Rectal smooth muscle tissue (tissue), 1 donor: ENCODE data around the gene CCDC154.
A peak's percentile ranks its signal among the peaks of the same experiment; 100 is the strongest.

Experiments
- H3K27ac ChIP-seq: one replicate; pipeline ENCODE4 v1.7.0; 2013; ENCODE audit warnings: low read depth, low read length, inconsistent platforms
- H3K27me3 ChIP-seq: one replicate; pipeline ENCODE4 v1.7.0; 2013; ENCODE audit warnings: low read length; ENCODE audit not compliant: control insufficient read depth, insufficient read depth
- H3K36me3 ChIP-seq: one replicate; pipeline ENCODE4 v1.7.0; 2013; ENCODE audit warnings: low read length; ENCODE audit not compliant: control insufficient read depth, insufficient read depth
- H3K4me1 ChIP-seq: one replicate; pipeline ENCODE4 v1.7.0; 2013; ENCODE audit warnings: low read length; ENCODE audit not compliant: control insufficient read depth, insufficient read depth
- H3K4me3 ChIP-seq: one replicate; pipeline ENCODE4 v1.7.0; 2013; ENCODE audit warnings: low read length
- H3K9ac ChIP-seq: one replicate; pipeline ENCODE4 v1.7.0; 2013; ENCODE audit warnings: low read length

The CCDC154 gene, protein sequence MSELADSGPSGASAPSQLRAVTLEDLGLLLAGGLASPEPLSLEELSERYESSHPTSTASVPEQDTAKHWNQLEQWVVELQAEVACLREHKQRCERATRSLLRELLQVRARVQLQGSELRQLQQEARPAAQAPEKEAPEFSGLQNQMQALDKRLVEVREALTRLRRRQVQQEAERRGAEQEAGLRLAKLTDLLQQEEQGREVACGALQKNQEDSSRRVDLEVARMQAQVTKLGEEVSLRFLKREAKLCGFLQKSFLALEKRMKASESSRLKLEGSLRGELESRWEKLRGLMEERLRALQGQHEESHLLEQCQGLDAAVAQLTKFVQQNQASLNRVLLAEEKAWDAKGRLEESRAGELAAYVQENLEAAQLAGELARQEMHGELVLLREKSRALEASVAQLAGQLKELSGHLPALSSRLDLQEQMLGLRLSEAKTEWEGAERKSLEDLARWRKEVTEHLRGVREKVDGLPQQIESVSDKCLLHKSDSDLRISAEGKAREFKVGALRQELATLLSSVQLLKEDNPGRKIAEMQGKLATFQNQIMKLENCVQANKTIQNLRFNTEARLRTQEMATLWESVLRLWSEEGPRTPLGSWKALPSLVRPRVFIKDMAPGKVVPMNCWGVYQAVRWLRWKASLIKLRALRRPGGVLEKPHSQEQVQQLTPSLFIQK

DNA sequence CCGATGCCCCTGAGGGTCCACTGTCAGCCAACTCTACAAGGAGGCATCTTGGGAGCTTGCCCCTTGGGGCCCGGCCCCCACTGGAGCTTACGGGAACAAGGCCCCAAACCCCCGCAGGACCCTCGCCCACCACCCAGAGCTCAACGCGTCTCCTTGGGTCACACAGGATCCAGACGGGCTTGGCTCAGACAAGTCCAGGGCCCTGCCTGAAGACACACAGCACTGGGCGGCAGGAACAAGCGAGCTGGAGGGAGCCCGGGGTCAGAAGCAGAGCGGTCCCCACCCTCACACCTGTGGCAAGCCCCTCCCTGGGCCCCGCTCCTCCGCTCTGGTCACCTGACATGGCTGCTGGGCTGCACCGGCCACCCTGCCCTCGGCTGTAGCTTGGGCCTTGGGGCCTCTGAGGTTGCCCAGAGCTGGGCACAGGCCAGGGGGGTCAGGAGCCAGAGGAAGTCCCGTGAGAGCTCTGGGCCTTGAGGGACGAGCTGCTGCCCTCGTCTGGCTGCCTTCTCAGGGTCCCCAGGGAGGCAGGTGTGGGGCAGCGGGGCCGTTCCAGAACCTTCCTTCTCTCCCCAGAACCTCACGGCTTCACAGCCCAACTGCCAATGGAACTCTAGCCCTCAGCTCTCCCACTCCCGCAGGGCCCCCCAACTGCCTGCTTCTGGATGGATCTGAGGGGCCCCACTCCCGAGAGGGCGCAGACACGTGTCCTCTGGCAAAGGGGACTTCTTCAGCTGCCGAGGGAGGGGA, at the start of gene CCDC154:
Gene CCDC154 (minus strand): TSS at position 577 of the 750 bp plus-strand sequence. CDS start 234 bp downstream, at position 343.
- no peak within 1 kb of the TSS for H3K9ac ChIP-seq
- no peaks in the 10 kb centered on the region for H3K27me3 ChIP-seq
- no peak within 1 kb of the TSS for H3K27ac ChIP-seq
- peaks cover 13% of the 10 kb centered on the region for H3K36me3 ChIP-seq
- no peaks in the 10 kb centered on the region for H3K4me1 ChIP-seq
- no peak within 1 kb of the TSS for H3K4me3 ChIP-seq

DNA sequence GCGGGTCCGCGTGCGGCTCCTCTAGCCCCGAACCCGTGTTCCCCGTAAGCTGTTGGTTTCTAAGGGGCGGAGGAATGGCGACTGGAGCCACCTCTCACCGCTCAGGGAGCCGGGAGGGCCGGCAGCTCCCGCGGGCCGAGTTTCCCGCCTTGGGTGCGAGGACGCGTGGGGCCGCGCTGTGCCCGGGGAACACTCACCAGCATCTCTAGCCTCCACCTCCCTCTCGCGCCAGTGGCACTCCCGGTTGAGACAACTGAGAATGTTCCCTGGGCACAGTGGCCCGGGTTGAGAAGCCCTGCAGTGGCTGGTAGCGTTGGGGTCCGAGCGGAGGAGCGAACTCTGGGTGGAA, 49.4 kb upstream of the CCDC154 start:
- H3K27ac ChIP-seq = peak overlapping the region; percentile 95
- peak overlapping the region; percentile 88 for H3K4me3 ChIP-seq
- peaks cover 12% of the 10 kb centered on the region for H3K4me1 ChIP-seq
- peak overlapping the region; percentile 56 for H3K9ac ChIP-seq
- peaks cover 15% of the 10 kb centered on the region for H3K36me3 ChIP-seq
- H3K27me3 ChIP-seq = no peaks in the 10 kb centered on the region

DNA sequence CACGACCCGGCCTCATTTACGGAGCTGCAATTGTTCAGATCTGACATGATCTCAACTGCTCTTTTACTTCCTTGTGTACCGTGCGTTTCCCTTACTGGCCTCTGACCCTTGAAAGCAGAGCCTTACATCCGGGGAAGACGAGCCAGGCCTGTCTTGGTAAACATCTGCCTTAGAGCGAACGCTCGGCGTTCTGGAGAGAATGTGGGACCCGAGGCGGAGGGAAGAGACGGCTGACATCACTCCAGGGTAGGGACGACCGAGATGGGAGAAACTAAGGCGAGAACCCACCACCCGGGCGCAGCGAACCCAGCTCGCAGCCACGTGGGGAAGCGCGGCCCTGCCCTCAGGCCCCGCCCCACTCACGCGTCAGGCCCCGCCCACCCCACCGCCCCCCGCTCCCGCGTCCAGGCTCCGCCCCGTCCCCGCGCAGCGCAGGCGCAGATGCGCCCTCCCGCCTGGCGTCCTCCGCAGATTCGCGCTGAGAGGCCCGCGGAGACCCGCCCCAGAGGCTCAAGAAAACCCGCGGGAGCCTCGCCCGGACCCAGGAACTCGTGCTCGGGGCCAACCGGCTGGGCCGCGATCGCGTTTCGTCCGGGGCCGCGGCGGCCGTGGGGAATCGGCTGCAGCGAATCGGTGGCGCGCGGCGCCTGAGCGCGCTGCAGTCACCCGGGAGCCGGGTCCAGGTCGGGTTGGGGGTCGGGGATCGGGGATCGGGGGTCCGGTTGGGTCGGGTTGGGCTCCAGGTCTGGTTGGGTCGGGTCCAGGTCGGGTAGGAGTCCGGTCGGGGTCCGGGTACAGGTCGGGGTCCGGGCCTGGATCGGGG, 48.8 kb upstream of the CCDC154 start, which contains the start of gene TELO2:
Gene TELO2 (plus strand): TSS at position 438 of the 823 bp plus-strand sequence. CDS start 922 bp downstream, outside the sequence.
- H3K4me1 ChIP-seq = peaks cover 12% of the 10 kb centered on the region
- H3K27me3 ChIP-seq = no peaks in the 10 kb centered on the region
- H3K4me3 ChIP-seq = peak within 1 kb of the TSS; percentile 88
- H3K36me3 ChIP-seq = peaks cover 15% of the 10 kb centered on the region
- peak within 1 kb of the TSS; percentile 95 for H3K27ac ChIP-seq
- peak within 1 kb of the TSS; percentile 56 for H3K9ac ChIP-seq

DNA sequence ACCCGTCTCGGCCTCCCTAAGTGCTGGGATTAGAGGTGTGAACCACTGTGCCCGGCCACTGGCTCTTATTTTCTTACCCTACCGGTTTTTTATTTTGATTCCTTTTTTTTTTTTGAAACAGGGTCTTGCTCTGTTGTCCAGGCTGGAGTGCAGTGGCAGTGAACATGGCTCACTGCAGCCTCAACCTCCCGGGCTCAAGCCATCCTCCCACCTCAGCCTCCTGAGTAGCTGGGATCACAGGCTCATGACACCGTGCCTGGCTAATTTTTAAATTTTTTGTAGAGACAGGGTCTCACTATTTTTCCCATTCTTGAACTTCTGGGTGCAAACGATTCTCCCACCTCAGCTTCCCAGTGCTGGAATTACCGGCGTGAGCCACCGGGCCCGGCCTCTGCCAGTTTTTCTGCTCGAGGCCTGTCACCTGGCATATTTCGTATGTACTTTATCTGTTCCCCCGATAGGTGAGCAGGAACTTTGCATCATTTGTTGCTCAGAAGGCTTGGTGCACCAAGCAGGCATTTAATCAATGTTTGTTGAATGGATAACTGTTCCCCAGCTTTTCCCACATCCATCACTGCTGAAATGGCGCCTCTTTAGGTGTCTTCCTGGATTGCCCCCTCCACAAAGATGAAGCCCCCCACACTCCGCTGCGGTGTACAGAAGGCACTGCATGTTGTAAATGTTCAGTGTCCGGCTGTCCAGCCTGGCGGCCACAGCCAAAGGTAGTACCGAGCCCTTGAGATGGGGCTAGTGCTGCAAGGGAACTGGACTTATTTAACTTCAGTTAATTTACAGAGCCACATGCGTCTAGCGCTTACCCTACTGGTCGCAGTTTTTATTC, 47.9 kb upstream of the CCDC154 start:
- Histone ChIP-seq H3K9ac (peak overlapping the region; percentile 47), H3K4me3 (peak overlapping the region; percentile 79)

DNA sequence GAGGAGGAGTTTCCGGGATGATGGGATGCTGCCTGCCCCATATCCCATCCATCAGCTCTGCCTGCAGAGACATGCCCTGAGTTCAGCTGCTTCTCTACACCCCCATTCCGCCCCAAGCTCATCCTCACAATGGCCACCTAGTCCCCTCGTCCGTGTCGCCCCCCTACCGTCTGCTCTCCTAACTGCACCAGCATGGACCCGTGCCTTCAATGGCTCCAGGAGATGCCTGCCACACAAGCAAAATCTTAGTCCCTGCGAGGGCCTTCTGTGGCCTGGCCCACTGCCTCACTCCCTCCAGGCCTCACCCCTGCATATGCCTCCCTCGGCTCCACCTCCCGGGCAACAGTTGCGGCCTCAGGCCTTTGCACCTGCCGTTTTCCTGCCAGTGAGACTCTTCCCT, 47.0 kb upstream of the CCDC154 start:
- Histone ChIP-seq H3K4me3 (no peak overlapping the region), H3K36me3 (peaks cover 4% of the 10 kb centered on the region), H3K27ac (no peak overlapping the region), H3K9ac (no peak overlapping the region), H3K4me1 (peaks cover 12% of the 10 kb centered on the region), H3K27me3 (no peaks in the 10 kb centered on the region)

More for the DNA sequence above, 47.9 kb upstream of the CCDC154 start:
- Histone ChIP-seq H3K27me3 (no peaks in the 10 kb centered on the region), H3K27ac (peak overlapping the region; percentile 95), H3K4me1 (peaks cover 12% of the 10 kb centered on the region), H3K36me3 (peaks cover 11% of the 10 kb centered on the region)

DNA sequence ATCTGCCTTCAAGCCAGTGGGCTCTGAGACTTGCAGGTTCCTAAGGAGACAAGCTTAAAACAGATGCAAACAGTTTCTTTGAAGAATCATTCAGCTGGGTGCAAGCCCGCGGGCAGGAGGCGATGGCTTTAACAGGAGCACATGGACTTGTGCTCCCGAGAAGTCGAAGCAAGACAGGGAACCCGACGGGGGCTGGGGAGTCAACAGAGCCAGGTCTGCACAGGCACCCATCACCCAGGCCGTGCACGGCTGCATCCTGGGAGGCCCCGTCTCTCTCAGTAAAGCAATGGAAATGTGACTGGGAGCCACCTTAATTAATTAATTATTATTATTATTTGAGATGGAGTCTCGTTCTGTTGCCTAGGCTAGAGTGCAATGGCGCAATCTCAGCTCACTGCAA, 44.7 kb upstream of the CCDC154 start:
- no peaks in the 10 kb centered on the region for H3K36me3 ChIP-seq
- peaks cover 10% of the 10 kb centered on the region for H3K4me1 ChIP-seq

DNA sequence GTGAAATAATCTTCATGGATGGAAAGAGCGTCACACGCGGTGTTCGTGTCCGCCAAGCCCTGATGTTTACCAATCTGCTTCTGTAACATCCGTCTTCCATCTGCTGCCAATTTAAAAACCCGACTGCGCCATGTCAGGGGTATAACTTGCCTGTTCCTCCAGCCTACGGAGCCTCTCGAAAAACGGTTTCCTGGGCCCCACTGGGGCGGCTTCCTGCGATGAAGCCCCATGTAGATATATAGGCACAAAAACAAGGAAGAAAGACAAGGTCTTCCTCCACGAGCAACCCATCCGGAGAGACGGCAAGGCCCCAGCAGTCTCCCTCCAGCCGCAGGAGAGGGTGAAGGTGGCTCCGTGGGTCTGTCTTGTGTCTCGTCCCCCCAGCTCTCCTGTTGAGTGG, 44.3 kb upstream of the CCDC154 start, which contains the start of gene PTX4:
Gene PTX4 (minus strand): TSS at position 326 of the 400 bp plus-strand sequence. CDS start 35 bp downstream, at position 291.
- Histone ChIP-seq H3K27ac (no peak within 1 kb of the TSS), H3K9ac (no peak within 1 kb of the TSS), H3K27me3 (no peaks in the 10 kb centered on the region), H3K36me3 (no peaks in the 10 kb centered on the region), H3K4me3 (no peak within 1 kb of the TSS), H3K4me1 (peaks cover 6% of the 10 kb centered on the region)

More for the DNA sequence above, 44.7 kb upstream of the CCDC154 start:
- Histone ChIP-seq H3K27ac (no peak overlapping the region), H3K9ac (no peak overlapping the region), H3K4me3 (no peak overlapping the region), H3K27me3 (no peaks in the 10 kb centered on the region)

DNA sequence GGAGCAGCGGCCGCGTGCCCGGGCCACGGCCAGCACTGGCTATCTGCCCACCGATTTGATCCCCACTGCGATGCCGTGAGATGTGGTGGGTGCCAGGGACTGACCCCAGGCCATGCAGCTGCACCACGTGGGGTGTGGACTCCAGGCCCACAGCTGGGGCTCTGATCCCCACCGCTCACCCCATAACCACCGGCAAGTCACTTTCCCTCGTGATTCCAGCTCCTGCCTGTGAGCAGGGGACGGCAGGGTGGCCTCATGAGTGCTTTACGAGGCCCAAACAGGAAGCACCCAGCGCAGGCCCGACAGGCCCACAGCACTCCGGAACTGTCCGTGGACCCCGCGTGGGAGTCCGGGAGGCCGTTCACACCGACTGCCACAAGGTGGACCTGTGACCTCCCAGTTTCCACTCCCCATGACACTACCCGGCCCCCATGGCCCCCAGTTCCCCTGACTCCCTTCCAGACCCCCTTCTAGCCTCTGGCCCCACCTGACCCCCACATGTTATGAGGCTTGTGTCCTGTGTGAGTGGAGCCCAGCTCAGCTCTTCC, 43.8 kb upstream of the CCDC154 start:
- no peak overlapping the region for H3K4me3 ChIP-seq
- no peaks in the 10 kb centered on the region for H3K36me3 ChIP-seq
- H3K27ac ChIP-seq = no peak overlapping the region

DNA sequence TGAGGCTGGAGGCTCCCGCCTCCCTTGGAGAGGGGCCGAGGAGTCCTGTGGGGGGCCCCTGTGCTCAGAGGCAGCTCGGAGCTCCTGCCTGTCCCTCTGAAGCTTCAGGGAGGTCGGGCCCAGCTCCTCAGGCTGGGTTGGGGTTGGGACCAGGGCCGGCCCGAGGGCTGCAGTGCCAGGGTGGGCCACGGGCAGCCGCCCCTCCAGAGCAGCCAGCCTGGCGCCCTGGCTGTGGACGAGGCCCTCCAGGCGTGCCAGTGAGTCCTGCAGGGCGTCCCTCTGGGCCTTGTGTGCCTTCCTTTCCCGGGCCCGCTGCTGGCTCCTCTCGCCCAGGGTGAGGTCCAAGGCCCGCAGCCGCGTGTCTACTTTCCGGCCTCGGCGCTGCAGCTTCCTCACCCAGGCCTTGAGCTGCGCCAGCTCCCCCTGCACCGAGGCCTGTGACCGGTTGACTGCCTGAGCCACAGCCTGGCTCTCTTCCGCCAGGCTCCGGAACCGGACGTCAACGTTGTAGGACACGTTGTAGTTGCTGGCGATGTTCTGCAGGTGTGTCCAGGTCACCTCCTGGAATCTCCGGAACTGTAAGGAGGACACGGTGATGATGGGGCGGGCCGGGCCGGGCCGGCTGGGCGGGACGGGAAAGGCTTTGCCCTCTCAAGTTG, 43.2 kb upstream of the CCDC154 start:
- peaks cover 1% of the 10 kb centered on the region for H3K4me1 ChIP-seq
- no peak overlapping the region for H3K4me3 ChIP-seq
- no peaks in the 10 kb centered on the region for H3K36me3 ChIP-seq
- H3K27me3 ChIP-seq = peaks cover 1% of the 10 kb centered on the region
- H3K9ac ChIP-seq = no peak overlapping the region
- no peak overlapping the region for H3K27ac ChIP-seq

More for the DNA sequence above, 43.8 kb upstream of the CCDC154 start:
- no peaks in the 10 kb centered on the region for H3K27me3 ChIP-seq
- H3K9ac ChIP-seq = no peak overlapping the region
- peaks cover 6% of the 10 kb centered on the region for H3K4me1 ChIP-seq

DNA sequence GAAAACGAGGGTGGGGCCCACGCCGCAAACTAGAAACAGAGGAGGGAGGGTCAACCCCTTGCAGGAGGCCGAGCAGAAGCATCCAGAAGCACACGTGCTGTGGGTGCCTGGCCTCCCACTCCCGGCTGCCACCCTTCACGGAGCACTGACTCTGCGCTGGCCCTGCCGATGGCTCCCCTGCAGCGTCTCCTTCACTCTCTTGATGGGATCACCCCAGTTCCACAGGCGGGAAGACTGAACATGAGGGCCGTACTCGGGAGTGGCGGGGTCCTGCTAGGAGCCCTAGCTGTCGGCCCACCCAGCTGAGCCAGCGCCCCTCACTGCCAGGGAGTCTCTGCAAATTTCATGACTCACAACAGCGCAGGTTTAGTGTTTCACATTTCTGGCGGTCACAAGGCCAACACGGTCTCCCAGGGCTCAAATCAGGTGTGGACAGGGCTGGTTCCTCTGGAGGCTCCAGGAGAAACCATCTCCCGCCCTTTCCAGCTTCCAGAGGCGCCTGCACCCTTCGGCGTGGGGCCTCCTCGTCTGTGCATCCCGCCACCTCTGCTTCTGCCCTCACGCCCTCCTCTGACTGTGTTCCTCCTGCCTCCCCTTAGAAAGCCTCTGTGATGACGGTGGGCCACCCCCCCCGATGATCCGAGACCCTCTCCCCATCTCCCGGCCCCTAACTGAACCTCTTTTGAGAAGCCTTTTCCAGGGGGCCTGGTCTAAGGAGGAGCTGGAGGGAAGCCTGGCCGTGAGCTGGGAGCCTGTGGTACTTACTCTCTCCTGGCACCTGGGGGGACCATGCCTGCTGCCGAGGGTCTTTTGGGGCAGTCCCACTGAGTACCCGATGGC, 42.4 kb upstream of the CCDC154 start:
- Histone ChIP-seq H3K27me3 (peaks cover 4% of the 10 kb centered on the region), H3K4me1 (no peaks in the 10 kb centered on the region), H3K4me3 (no peak overlapping the region), H3K36me3 (no peaks in the 10 kb centered on the region), H3K27ac (no peak overlapping the region), H3K9ac (no peak overlapping the region)
